SK-N-SH treated with all-trans-retinoic acid at 6 μM for 48 hours (cell line): Measurements from ENCODE around the gene SUGCT.
A peak's percentile ranks its signal among the peaks of the same experiment; 100 is the strongest.

Experiments used
- BACH2 ChIP-seq: fragments of 250-450 bp; sonication (Bioruptor Pico); IDR thresholded peaks from 2 replicates; pipeline ENCODE4 v1.9.0; 2021; ENCODE audit warnings: mild to moderate bottlenecking, borderline replicate concordance
- CSDC2 ChIP-seq: fragments of 250-450 bp; sonication (Bioruptor Pico); IDR thresholded peaks from 2 replicates; pipeline ENCODE4 v1.5.0; 2020; ENCODE audit warnings: mild to moderate bottlenecking, moderate library complexity
- GLIS3 ChIP-seq: fragments of 250-450 bp; sonication (Bioruptor Pico); IDR thresholded peaks from 2 replicates; pipeline ENCODE4 v1.5.0; 2020; ENCODE audit warnings: mild to moderate bottlenecking, moderate library complexity
- SNAI2 ChIP-seq: fragments of 250-450 bp; sonication (Bioruptor Pico); IDR thresholded peaks from 2 replicates; pipeline ENCODE4 v1.5.0; 2020; ENCODE audit warnings: mild to moderate bottlenecking, moderate library complexity
- TCF4 ChIP-seq: fragments of 250-450 bp; sonication (Bioruptor Pico); IDR thresholded peaks from 2 replicates; pipeline ENCODE4 v1.8.0; 2021; ENCODE audit warnings: mild to moderate bottlenecking, moderate library complexity, borderline replicate concordance
- TOX ChIP-seq: fragments of 250-450 bp; sonication (Bioruptor Pico); IDR thresholded peaks from 2 replicates; pipeline ENCODE4 v1.8.0; 2021; ENCODE audit warnings: mild to moderate bottlenecking, moderate library complexity, borderline replicate concordance
- ZFP3 ChIP-seq: fragments of 250-450 bp; sonication (Bioruptor Pico); IDR thresholded peaks from 2 replicates; pipeline ENCODE4 v1.5.0; 2020; ENCODE audit warnings: mild to moderate bottlenecking, moderate library complexity
- ZNF565 ChIP-seq: fragments of 450-650 bp; formaldehyde crosslinking; conservative IDR thresholded peaks from 2 replicates; pipeline ENCODE4 v1.5.0; 2020; ENCODE audit warnings: low read depth, mild to moderate bottlenecking, moderate library complexity
- ZNF70 ChIP-seq: fragments of 450-650 bp; formaldehyde crosslinking; IDR thresholded peaks from 2 replicates; pipeline ENCODE4 v1.5.0; 2020; ENCODE audit warnings: mild to moderate bottlenecking, moderate library complexity
- TF ChIP-seq, protein P1 (sequence below): fragments of 250-450 bp; sonication (Bioruptor Pico); IDR thresholded peaks from 2 replicates; pipeline ENCODE4 v1.8.0; 2020; ENCODE audit warnings: mild to moderate bottlenecking, moderate library complexity, borderline replicate concordance

GRCh38 chr7:40297741-40298311 is 163.0 kb downstream of the SUGCT start:
- TF ChIP-seq GLIS3 (no peak), TOX (no peak), BACH2 (no peak), CSDC2 (CRISPR knock-in tag) (no peak), TCF4 (CRISPR knock-in tag) (no peak), ZNF565 (CRISPR knock-in tag) (no peak), ZNF70 (CRISPR knock-in tag) (no peak), SNAI2 (CRISPR knock-in tag) (no peak), ZFP3 (no peak)
- TF ChIP-seq, protein P1, sequence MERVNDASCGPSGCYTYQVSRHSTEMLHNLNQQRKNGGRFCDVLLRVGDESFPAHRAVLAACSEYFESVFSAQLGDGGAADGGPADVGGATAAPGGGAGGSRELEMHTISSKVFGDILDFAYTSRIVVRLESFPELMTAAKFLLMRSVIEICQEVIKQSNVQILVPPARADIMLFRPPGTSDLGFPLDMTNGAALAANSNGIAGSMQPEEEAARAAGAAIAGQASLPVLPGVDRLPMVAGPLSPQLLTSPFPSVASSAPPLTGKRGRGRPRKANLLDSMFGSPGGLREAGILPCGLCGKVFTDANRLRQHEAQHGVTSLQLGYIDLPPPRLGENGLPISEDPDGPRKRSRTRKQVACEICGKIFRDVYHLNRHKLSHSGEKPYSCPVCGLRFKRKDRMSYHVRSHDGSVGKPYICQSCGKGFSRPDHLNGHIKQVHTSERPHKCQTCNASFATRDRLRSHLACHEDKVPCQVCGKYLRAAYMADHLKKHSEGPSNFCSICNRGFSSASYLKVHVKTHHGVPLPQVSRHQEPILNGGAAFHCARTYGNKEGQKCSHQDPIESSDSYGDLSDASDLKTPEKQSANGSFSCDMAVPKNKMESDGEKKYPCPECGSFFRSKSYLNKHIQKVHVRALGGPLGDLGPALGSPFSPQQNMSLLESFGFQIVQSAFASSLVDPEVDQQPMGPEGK (CRISPR knock-in tag), result 0 out of 2 replicates have a peak, but pooled peaks have one; percentile 5
